ENCODE data around the gene TBK1. TPM values are rescaled to one million over a fixed set of nuclear protein-coding genes. Genes with fewer than 3 reads are reported as not detected.

Gene TBK1
- total RNA-seq, 1 experiment from 2014 or later, result 23.6 TPM

DNA sequence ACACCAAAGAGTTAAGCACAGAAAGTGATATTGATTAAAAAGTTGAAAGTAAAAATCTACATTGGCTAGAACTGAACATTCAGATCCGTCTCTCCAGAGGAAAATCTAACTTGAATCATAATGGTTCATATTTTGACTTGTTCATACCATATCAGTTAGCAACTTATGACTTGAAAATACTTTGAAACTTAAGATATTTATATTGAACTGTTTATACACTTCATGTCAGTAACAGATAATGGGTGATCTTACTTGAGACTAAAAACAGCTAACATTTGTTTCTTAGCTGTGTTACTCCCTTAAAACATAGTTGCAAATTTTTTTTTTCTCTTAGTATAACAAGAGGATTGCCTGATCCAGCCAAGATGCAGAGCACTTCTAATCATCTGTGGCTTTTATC is 3.6 kb downstream of the TBK1 start:
- Histone ChIP-seq H3K4me1 (ENCODE audit: insufficient read depth, low read length) (peaks cover 2% of the 10 kb centered on the region; the same call in 1 of the 2 replicates), H2BK20ac (ENCODE audit: low read depth, low read length, poor library complexity, severe bottlenecking) (no peak overlapping the region), H3K9ac (ENCODE audit: extremely low read depth, insufficient read length, low read length) (no peak overlapping the region), H3T11ph (ENCODE audit: low read length) (no peak overlapping the region), H4K91ac (ENCODE audit: insufficient read length, low read depth, low read length) (no peak overlapping the region), H2BK12ac (ENCODE audit: insufficient read length, low read depth, low read length) (no peak overlapping the region), H3K79me2 (ENCODE audit: insufficient read depth, low read length) (peaks cover 19% of the 10 kb centered on the region; the same call in 1 of the 2 replicates), H2BK15ac (ENCODE audit: low read depth, low read length) (no peak overlapping the region), H3K27me3 (ENCODE audit: insufficient read depth, low read length) (no peaks in the 10 kb centered on the region), H3K4ac (ENCODE audit: low read depth, low read length) (no peak overlapping the region), H3K23me2 (ENCODE audit: insufficient read length, low read depth, low read length, poor library complexity, severe bottlenecking) (peaks cover 12% of the 10 kb centered on the region), H2AFZ (ENCODE audit: low read length) (no peak overlapping the region), H2BK120ac (ENCODE audit: low read depth, low read length, poor library complexity, severe bottlenecking) (no peak overlapping the region), H3K4me2 (ENCODE audit: insufficient read depth, insufficient read length, low read length) (no peak overlapping the region), H3K27ac (ENCODE audit: insufficient read length, low read depth, low read length) (no peak overlapping the region), H4K8ac (replicated peaks; ENCODE audit: insufficient read length, low read depth, low read length) (no peak overlapping the region), H3K79me1 (ENCODE audit: insufficient read depth, low read depth, low read length, poor library complexity, severe bottlenecking) (peaks cover 7% of the 10 kb centered on the region), H2AK5ac (ENCODE audit: insufficient read length, low read length) (no peak overlapping the region), H3K56ac (ENCODE audit: insufficient read length, low read depth, low read length) (no peak overlapping the region), H3K18ac (ENCODE audit: insufficient read length, low read depth, low read length) (no peak overlapping the region), H3K14ac (ENCODE audit: insufficient read depth, low read length) (no peak overlapping the region), H4K5ac (ENCODE audit: insufficient read length, low read depth, low read length) (no peak overlapping the region), H2BK5ac (ENCODE audit: insufficient read length, low read length) (no peak overlapping the region), H4K20me1 (ENCODE audit: control insufficient read depth, insufficient read depth, insufficient read length) (no peaks in the 10 kb centered on the region), H3K9me3 (ENCODE audit: control insufficient read depth, low read depth, low read length) (no peaks in the 10 kb centered on the region), H3K23ac (ENCODE audit: insufficient read length, low read depth, low read length) (no peak overlapping the region)
- no CpG with 5 or more reads among the region's 1 CpG for WGBS (ENCODE audit: extremely low coverage, insufficient read length, low lambda C conversion rate)
- no peak overlapping the region for H3K27ac Mint-ChIP-seq
- peaks cover 25 to 27% of the 10 kb centered on the region in 2 experiments for H3K4me1 Mint-ChIP-seq
- no peak overlapping the region for H3K4me3 Mint-ChIP-seq
- no peaks in the 10 kb centered on the region for H3K27me3 Mint-ChIP-seq (ENCODE audit: low read depth)
- H3K9me3 Mint-ChIP-seq, result no peaks in the 10 kb centered on the region
- DNase-seq, result no peak
- TF ChIP-seq, protein P1, sequence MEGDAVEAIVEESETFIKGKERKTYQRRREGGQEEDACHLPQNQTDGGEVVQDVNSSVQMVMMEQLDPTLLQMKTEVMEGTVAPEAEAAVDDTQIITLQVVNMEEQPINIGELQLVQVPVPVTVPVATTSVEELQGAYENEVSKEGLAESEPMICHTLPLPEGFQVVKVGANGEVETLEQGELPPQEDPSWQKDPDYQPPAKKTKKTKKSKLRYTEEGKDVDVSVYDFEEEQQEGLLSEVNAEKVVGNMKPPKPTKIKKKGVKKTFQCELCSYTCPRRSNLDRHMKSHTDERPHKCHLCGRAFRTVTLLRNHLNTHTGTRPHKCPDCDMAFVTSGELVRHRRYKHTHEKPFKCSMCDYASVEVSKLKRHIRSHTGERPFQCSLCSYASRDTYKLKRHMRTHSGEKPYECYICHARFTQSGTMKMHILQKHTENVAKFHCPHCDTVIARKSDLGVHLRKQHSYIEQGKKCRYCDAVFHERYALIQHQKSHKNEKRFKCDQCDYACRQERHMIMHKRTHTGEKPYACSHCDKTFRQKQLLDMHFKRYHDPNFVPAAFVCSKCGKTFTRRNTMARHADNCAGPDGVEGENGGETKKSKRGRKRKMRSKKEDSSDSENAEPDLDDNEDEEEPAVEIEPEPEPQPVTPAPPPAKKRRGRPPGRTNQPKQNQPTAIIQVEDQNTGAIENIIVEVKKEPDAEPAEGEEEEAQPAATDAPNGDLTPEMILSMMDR (conservative IDR thresholded peaks at IDR 0.05), result no peak
- peaks cover 9 to 24% (median 18%) of the 10 kb centered on the region in 3 experiments; a peak in 6 of 7 replicates for H3K36me3 Mint-ChIP-seq (ENCODE audit: insufficient read depth in 1 of 3, low read depth in 3 of 3)
